SK-N-SH (cell line): ENCODE results near the gene HMGXB3. TPM values are rescaled to one million over a fixed set of nuclear protein-coding genes. Genes with fewer than 3 reads are reported as not detected.
"Not testable (repeated sequence)": the region's sequence is repeated elsewhere in the genome, so short reads cannot be mapped to it uniquely, and the experiment has no call there.

Experiments used
- CTCF ChIA-PET: fragments of 300-600, 350-600 bp; formaldehyde crosslinking; extraction: SDS; loops from one replicate; lab custom pipeline; 2021; lab: Yijun Ruan, JAX
- POLR2A ChIA-PET: fragments of 350-600 bp; sonication (Branson Sonifier 250); formaldehyde crosslinking; extraction: SDS; loops from one replicate; lab custom pipeline; 2020; ENCODE audit warnings: antibody characterized with exemption, inconsistent platforms; lab: Yijun Ruan, JAX
- DNase-seq: peaks from one replicate; pipeline ENCODE4 v3.0.0; 2012
- H2AFZ ChIP-seq: fragments of 200-600 bp; sonication (generic); 2 replicates; pipeline ENCODE4 v1.8.1; 2016; ENCODE audit warnings: antibody characterized with exemption, mild to moderate bottlenecking, low read depth
- H3F3A ChIP-seq: fragments of 200-600 bp; sonication (generic); replicated peaks from 2 replicates; pipeline ENCODE3; 2016; ENCODE audit warnings: antibody characterized with exemption, mild to moderate bottlenecking; ENCODE audit not compliant: insufficient read depth
- H3K27ac ChIP-seq, 2 experiments: fragments of 200-500 bp in 1 of 2; fragments of 200-600 bp in 1 of 2; sonication (Bioruptor generic) in 1 of 2; sonication (generic), shearing (Covaris generic) in 1 of 2; 2 replicates each; pipeline versions ENCODE4 v1.5.1 to v1.6.1; 2014 to 2016; ENCODE audit warnings: low read depth in 2 of 2, inconsistent platforms in 1 of 2, low read length in 1 of 2, mild to moderate bottlenecking in 1 of 2, mixed read lengths in 1 of 2
- H3K27me3 ChIP-seq: fragments of 200-600 bp; sonication (generic), shearing (Covaris generic); 2 replicates; pipeline ENCODE4 v1.6.1; 2016; ENCODE audit warnings: mixed run types; ENCODE audit not compliant: insufficient read depth
- H3K36me3 ChIP-seq, 2 experiments: fragments of 200-500 bp in 1 of 2; fragments of 200-600 bp in 1 of 2; sonication (Bioruptor generic) in 1 of 2; sonication (generic) in 1 of 2; replicated peaks in 1 of 2; 2 replicates each; pipeline versions ENCODE3 to v1.5.1; 2014 to 2016; ENCODE audit warnings: low read length in 1 of 2, mild to moderate bottlenecking in 1 of 2; ENCODE audit not compliant: insufficient read depth in 2 of 2, control insufficient read depth in 1 of 2
- H3K4me1 ChIP-seq, 2 experiments: fragments of 200-500 bp in 1 of 2; fragments of 200-600 bp in 1 of 2; sonication (Bioruptor generic) in 1 of 2; sonication (generic), shearing (Covaris generic) in 1 of 2; 2 replicates each; pipeline versions ENCODE4 v1.5.1 to v1.6.1; 2014 to 2016; ENCODE audit warnings: low read depth in 1 of 2, low read length in 1 of 2, mixed run types in 1 of 2; ENCODE audit not compliant: insufficient read depth in 2 of 2, control insufficient read depth in 1 of 2
- H3K4me2 ChIP-seq: fragments of 200-600 bp; sonication (generic), shearing (Covaris generic); 2 replicates; pipeline ENCODE4 v1.6.1; 2017; ENCODE audit warnings: mixed run types
- H3K4me3 ChIP-seq, 2 experiments: fragments of 200-500 bp in 1 of 2; fragments of 200-600 bp in 1 of 2; sonication (Bioruptor generic) in 1 of 2; sonication (generic), shearing (Covaris generic) in 1 of 2; 2 replicates each; pipeline versions ENCODE4 v1.5.1 to v1.8.1; 2014 to 2016; ENCODE audit warnings: low read depth in 2 of 2, inconsistent platforms in 1 of 2, low read length in 1 of 2, mild to moderate bottlenecking in 1 of 2, mixed read lengths in 1 of 2, moderate library complexity in 1 of 2
- H3K79me2 ChIP-seq: fragments of 200-600 bp; sonication (generic); 2 replicates; pipeline ENCODE4 v1.8.1; 2017; ENCODE audit warnings: mild to moderate bottlenecking; ENCODE audit not compliant: insufficient read depth
- H3K9ac ChIP-seq: fragments of 200-600 bp; sonication (generic); 2 replicates; pipeline ENCODE4 v1.6.1; 2017; ENCODE audit warnings: mixed run types
- H3K9me2 ChIP-seq: fragments of 200-600 bp; sonication (generic); 2 replicates; pipeline ENCODE4 v1.6.1; 2017; ENCODE audit warnings: mixed run types
- H3K9me3 ChIP-seq: fragments of 200-600 bp; sonication (generic); 2 replicates; pipeline ENCODE4 v1.6.1; 2017; ENCODE audit warnings: mixed run types, mild to moderate bottlenecking, moderate library complexity
- H4K20me1 ChIP-seq: fragments of 200-600 bp; sonication (generic); 2 replicates; pipeline ENCODE4 v1.6.1; 2017; ENCODE audit warnings: mild to moderate bottlenecking, mixed run types; ENCODE audit not compliant: insufficient read depth
- CHD2 ChIP-seq: fragments of 150-350 bp; IDR thresholded peaks from 2 replicates; pipeline ENCODE4 v1.6.1; 2018; ENCODE audit warnings: low read length; ENCODE audit not compliant: partially characterized antibody
- CTCF ChIP-seq: fragments of 200-600 bp; sonication (generic); IDR thresholded peaks from 2 replicates; pipeline ENCODE4 v1.6.1; 2017; ENCODE audit warnings: antibody characterized with exemption, mild to moderate bottlenecking, moderate library complexity
- EZH2phosphoT487 ChIP-seq: fragments of 200-600 bp; sonication (generic); IDR thresholded peaks from 2 replicates; pipeline ENCODE4 v1.6.1; 2017; ENCODE audit warnings: low read depth, mixed run types, mild to moderate bottlenecking, antibody characterized with exemption, moderate library complexity, borderline replicate concordance
- FOSL2 ChIP-seq: IDR thresholded peaks from 2 replicates; pipeline ENCODE4 v1.4.0; 2012; ENCODE audit warnings: low read depth, mild to moderate bottlenecking, moderate library complexity, borderline replicate concordance
- GATA2 ChIP-seq: sonication (generic); formaldehyde crosslinking; IDR thresholded peaks from 2 replicates; pipeline ENCODE4 v1.5.0; 2020; ENCODE audit warnings: mild to moderate bottlenecking, missing genetic modification reagents
- JUND ChIP-seq: IDR thresholded peaks from 2 replicates; pipeline ENCODE4 v1.4.0; 2012
- MAX ChIP-seq: IDR thresholded peaks from 2 replicates; pipeline ENCODE4 v1.4.0; 2012; ENCODE audit warnings: low read depth
- NFIC ChIP-seq: IDR thresholded peaks from 2 replicates; pipeline ENCODE4 v1.4.0; 2012; ENCODE audit warnings: borderline replicate concordance
- NRF1 ChIP-seq: IDR thresholded peaks from 2 replicates; pipeline ENCODE4 v1.6.1; 2012; ENCODE audit warnings: low read depth, mild to moderate bottlenecking, low read length
- PBX3 ChIP-seq: IDR thresholded peaks from 2 replicates; pipeline ENCODE4; 2012
- RAD21 ChIP-seq: IDR thresholded peaks from 2 replicates; pipeline ENCODE4 v1.6.1; 2012; ENCODE audit warnings: mild to moderate bottlenecking, low read length
- RCOR1 ChIP-seq: fragments of 150-350 bp; IDR thresholded peaks from 2 replicates; pipeline ENCODE4 v1.6.1; 2017; ENCODE audit warnings: antibody characterized with exemption, low read length
- RXRA ChIP-seq: IDR thresholded peaks from 2 replicates; pipeline ENCODE4 v1.4.0; 2012; ENCODE audit warnings: low read depth, mild to moderate bottlenecking, borderline replicate concordance
- SIN3A ChIP-seq: IDR thresholded peaks from 2 replicates; pipeline ENCODE4 v1.6.1; 2012; ENCODE audit warnings: low read depth, mild to moderate bottlenecking, low read length, moderate library complexity, borderline replicate concordance
- SMC3 ChIP-seq: IDR thresholded peaks from 2 replicates; pipeline ENCODE4 v1.6.1; 2012; ENCODE audit warnings: low read depth, low read length, improper control_type of control experiment
- YY1 ChIP-seq: IDR thresholded peaks from 2 replicates; pipeline ENCODE4 v1.4.0; 2012; ENCODE audit warnings: low read depth, mild to moderate bottlenecking
- ZBTB33 ChIP-seq: IDR thresholded peaks from 2 replicates; pipeline ENCODE4 v1.4.0; 2012; ENCODE audit warnings: low read depth, borderline replicate concordance
- WGBS: methylation state at CpG from one replicate; pipeline ENCODE4 v1.1.6; 2017; ENCODE audit warnings: low lambda C conversion rate; 5-methylcytosine and 5-hydroxymethylcytosine counted together
- polyA plus RNA-seq, 3 experiments: library from polyadenylated mRNA; depleted of rRNA; stranded (reverse); fragments of >200 nt; gene quantifications; 2 replicates each; pipeline ENCODE4 v1.2.3, GENCODE V29; 2012

HMGXB3 gene
- polyA plus RNA-seq, 1 of the 3 experiments (the other 2 are of a cell fraction), result 28.8 TPM

- TF ChIP-seq RAD21, result peak; percentile 38
- TF ChIP-seq RXRA, result no peak
- TF ChIP-seq EZH2phosphoT487, result no peak
- TF ChIP-seq CTCF, result peak; percentile 39
- no peak for TF ChIP-seq SMC3
- TF ChIP-seq, all 33 proteins: peak for 2
- H3K4me1 ChIP-seq, result peaks cover 0 to 39% of the 10 kb centered on the region in 2 experiments; a peak in 3 of 4 replicates
- no peaks in the 10 kb centered on the region for H4K20me1 ChIP-seq
- CTCF ChIA-PET, result interaction anchor here (1.0 to 1.1 kb wide), 2 partner anchors 34 to 285 kb away, joined by 3 read pairs; no protein-coding TSS in a partner anchor
- POLR2A ChIA-PET, result no interaction called here
- H3K27me3 ChIP-seq, result no peaks in the 10 kb centered on the region
- H3K9me3 ChIP-seq, result no peaks in the 10 kb centered on the region
- no peak overlapping the region for H3K9ac ChIP-seq
- peaks cover 14% of the 10 kb centered on the region; the same call in 1 of the 2 replicates for H3K79me2 ChIP-seq
- DNase-seq, result no peak
- H3K36me3 ChIP-seq, result peaks cover 58 to 62% of the 10 kb centered on the region in 2 experiments
- H3K4me2 ChIP-seq, result no peak overlapping the region
- peaks cover 36% of the 10 kb centered on the region for H3F3A ChIP-seq
- H3K9me2 ChIP-seq, result no peaks in the 10 kb centered on the region
- 91% methylated on average over 9 of the region's 9 CpGs for WGBS
- H2AFZ ChIP-seq, result no peak overlapping the region
- H3K4me3 ChIP-seq, result no peak overlapping the region
- H3K27ac ChIP-seq, result peak overlapping the region in 1 of 2 experiments; percentile 94; a peak in 1 of 4 replicates
These were observed 23.9 kb downstream of the HMGXB3 start for GRCh38 chr5:150024346-150024984.

- CTCF ChIA-PET, result interaction anchor here (1.3 to 1.7 kb wide), 4 partner anchors 35 to 192 kb away, joined by 4 to 5 read pairs (median 4); no protein-coding TSS in a partner anchor
- Histone ChIP-seq H3F3A (peaks cover 15% of the 10 kb centered on the region), H3K27me3 (no peaks in the 10 kb centered on the region), H3K4me2 (no peak overlapping the region), H3K79me2 (peaks cover 11% of the 10 kb centered on the region; the same call in 1 of the 2 replicates), H3K9me3 (no peaks in the 10 kb centered on the region), H3K9me2 (no peaks in the 10 kb centered on the region), H3K4me1 (peaks cover 0 to 20% of the 10 kb centered on the region in 2 experiments; a peak in 3 of 4 replicates)
- 95% methylated on average over 4 of the region's 4 CpGs for WGBS
- POLR2A ChIA-PET, result no interaction called here
- TF ChIP-seq FOSL2, result no peak
- no peak for TF ChIP-seq NFIC
- TF ChIP-seq MAX, result no peak
- no peak for TF ChIP-seq CHD2
- TF ChIP-seq ZBTB33, result no peak
- TF ChIP-seq GATA2, result no peak
- no peak for TF ChIP-seq NRF1
- TF ChIP-seq YY1, result no peak
- no peak for TF ChIP-seq JUND
- no peak for TF ChIP-seq SIN3A
- TF ChIP-seq RCOR1, result no peak
- TF ChIP-seq PBX3, result no peak
- TF ChIP-seq RXRA, result no peak
- TF ChIP-seq, all 33 proteins: peak for 0
- H4K20me1 ChIP-seq, result no peaks in the 10 kb centered on the region
- H3K9ac ChIP-seq, result no peak overlapping the region
- no peak for DNase-seq
- no peak overlapping the region for H2AFZ ChIP-seq
- H3K36me3 ChIP-seq, result peaks cover 60 to 68% of the 10 kb centered on the region in 2 experiments
- H3K4me3 ChIP-seq, result no peak overlapping the region
- no peak overlapping the region for H3K27ac ChIP-seq
These were observed 26.2 kb downstream of the HMGXB3 start for GRCh38 chr5:150026682-150027172.

- peaks cover 72 to 80% of the 10 kb centered on the region in 2 experiments for H3K36me3 ChIP-seq
- POLR2A ChIA-PET, result not testable (repeated sequence)
These were observed 27.5 kb downstream of the HMGXB3 start for GRCh38 chr5:150028047-150028446.

More at GRCh38 chr5:150028047-150028446, 27.5 kb downstream of the HMGXB3 start:
- H3K4me1 ChIP-seq, H3K9me3 ChIP-seq, CTCF ChIA-PET, H2AFZ ChIP-seq, H3K4me2 ChIP-seq, H4K20me1 ChIP-seq, H3K9ac ChIP-seq, H3K27me3 ChIP-seq, DNase-seq, H3F3A ChIP-seq, H3K4me3 ChIP-seq, H3K9me2 ChIP-seq, H3K27ac ChIP-seq: not testable (repeated sequence)
- 18% methylated on average over 1 of the region's 1 CpG for WGBS
- peaks cover 11% of the 10 kb centered on the region; the same call in 1 of the 2 replicates for H3K79me2 ChIP-seq
